Measurements from ENCODE around the gene ARID3A.

GRCh38 chr19:1019616-1019961 is 93.8 kb downstream of the ARID3A start:
- TF ChIP-seq CTCF (IDR thresholded peaks at IDR 0.05) (no peak), POLR2A (IDR thresholded peaks at IDR 0.05) (no peak)

Measured in Peyer's patch (tissue), 4 donors.